GM12878 (cell line): ENCODE results near the gene MGAT5. TPM values are rescaled to one million over a fixed set of nuclear protein-coding genes. Genes with fewer than 3 reads are reported as not detected.

Experiments
- ATAC-seq: fragments of 200-7000 bp; cut with Tn5 transposase; 3 replicates; pipeline ENCODE4 v1.9.1; 2020; ENCODE audit warnings: mild to moderate bottlenecking, moderate library complexity
- BruUV-seq: library from RNA; stranded (reverse); fragments of 400-500 nt; replicated peaks from 2 replicates; lab custom pipeline; 2021; lab: Mats Ljungman, UMichigan
- CTCF ChIA-PET: fragments of 300-600 bp; sonication (Branson Sonifier 250); formaldehyde crosslinking; extraction: SDS; loops from one replicate; lab custom pipeline; 2021; ENCODE audit warnings: inconsistent platforms; lab: Yijun Ruan, JAX
- POLR2A ChIA-PET: fragments of 350-600 bp; formaldehyde crosslinking; extraction: SDS; loops from one replicate; lab custom pipeline; 2021; ENCODE audit warnings: inconsistent platforms; lab: Charles Lee
- RAD21 ChIA-PET: fragments of 300-600 bp; sonication (Branson Sonifier 250); formaldehyde crosslinking; loops from one replicate; lab custom pipeline; 2023; ENCODE audit warnings: antibody characterized with exemption; ENCODE audit not compliant: unreplicated experiment; lab: Charles Lee
- SMC1A ChIA-PET: fragments of 300-600 bp; sonication (Branson Sonifier 250); formaldehyde crosslinking; loops from one replicate; lab custom pipeline; 2023; ENCODE audit not compliant: unreplicated experiment, uncharacterized antibody; lab: Charles Lee
- DNase-seq: peaks from one replicate; pipeline ENCODE4 v3.0.0-alpha.2; 2011; ENCODE audit warnings: low read depth, low spot score
- FAIRE-seq: peaks from 3 replicates; lab custom pipeline; 2011; peaks lifted over from hg19 to GRCh38; lab: Jason Lieb, UNC
- H2AFZ ChIP-seq: 2 replicates; pipeline ENCODE4 v1.6.0; 2011; ENCODE audit warnings: low read depth, low read length, control low read depth; ENCODE audit not compliant: control insufficient read depth
- H3K27ac ChIP-seq: 2 replicates; pipeline ENCODE4 v1.5.1; 2011; ENCODE audit warnings: control low read depth; ENCODE audit not compliant: control insufficient read depth, insufficient read depth
- H3K27me3 ChIP-seq, 2 experiments: replicated peaks in 1 of 2; 2 replicates each; pipeline versions ENCODE4 v1.6.0 to v1.6.1; 2011; ENCODE audit warnings: low read length in 1 of 2; ENCODE audit not compliant: control insufficient read depth in 2 of 2, insufficient read depth in 2 of 2
- H3K36me3 ChIP-seq, 2 experiments: 2 replicates each; pipeline ENCODE4 v1.5.1; 2011; ENCODE audit warnings: low read length in 1 of 2; ENCODE audit not compliant: control insufficient read depth in 2 of 2, insufficient read depth in 2 of 2
- H3K4me1 ChIP-seq: 2 replicates; pipeline ENCODE4 v1.6.1; 2011; ENCODE audit warnings: mild to moderate bottlenecking, low read length, moderate library complexity, mixed read lengths; ENCODE audit not compliant: control insufficient read depth, insufficient read depth
- H3K4me2 ChIP-seq: 2 replicates; pipeline ENCODE4 v1.6.0; 2011; ENCODE audit warnings: control low read depth; ENCODE audit not compliant: control insufficient read depth, insufficient read depth
- H3K4me3 ChIP-seq: fragments of 200-600 bp; sonication (generic); 2 replicates; pipeline ENCODE4 v1.5.1; 2016
- H3K79me2 ChIP-seq: 2 replicates; pipeline ENCODE4 v1.6.0; 2011; ENCODE audit warnings: low read length; ENCODE audit not compliant: control insufficient read depth, insufficient read depth
- H3K9ac ChIP-seq: 2 replicates; pipeline ENCODE4 v1.8.0; 2011; ENCODE audit warnings: low read length, control low read depth, mixed read lengths; ENCODE audit not compliant: control insufficient read depth, insufficient read depth
- H3K9me3 ChIP-seq: replicated peaks from 3 replicates; pipeline ENCODE4 v1.5.1; 2011; ENCODE audit warnings: mild to moderate bottlenecking, low read length; ENCODE audit not compliant: control insufficient read depth, insufficient read depth
- H4K20me1 ChIP-seq: 2 replicates; pipeline ENCODE4 v1.6.0; 2011; ENCODE audit not compliant: control insufficient read depth, insufficient read depth
- BMI1 ChIP-seq: fragments of 450-650 bp; IDR thresholded peaks from 2 replicates; pipeline ENCODE4 v1.6.1; 2016; ENCODE audit warnings: mild to moderate bottlenecking, moderate library complexity, borderline replicate concordance
- CHD2 ChIP-seq: IDR thresholded peaks from 2 replicates; pipeline ENCODE4 v1.6.1; 2011; ENCODE audit warnings: low read depth, low read length, improper control_type of control experiment, borderline replicate concordance
- EP300 ChIP-seq, 2 experiments: fragments of 150-350 bp in 1 of 2; IDR thresholded peaks; 2 replicates each; pipeline ENCODE4 v1.6.1; 2011 to 2012; ENCODE audit warnings: low read depth in 2 of 2, low read length in 2 of 2, borderline replicate concordance in 1 of 2, improper control_type of control experiment in 1 of 2, inconsistent platforms in 1 of 2; ENCODE audit not compliant: control insufficient read depth in 1 of 2
- JUNB ChIP-seq: IDR thresholded peaks from 2 replicates; pipeline ENCODE4 v1.6.1; 2016; ENCODE audit warnings: antibody characterized with exemption, mild to moderate bottlenecking
- PAX8 ChIP-seq: fragments of 450-650 bp; IDR thresholded peaks from 2 replicates; pipeline ENCODE4 v1.6.1; 2017; ENCODE audit warnings: mild to moderate bottlenecking, moderate library complexity
- RFX5 ChIP-seq: IDR thresholded peaks from 2 replicates; pipeline ENCODE4 v1.6.1; 2011; ENCODE audit warnings: low read depth, low read length, improper control_type of control experiment
- ZBED1 ChIP-seq: IDR thresholded peaks from 2 replicates; pipeline ENCODE4 v1.6.1; 2016; ENCODE audit warnings: borderline replicate concordance
- ZNF274 ChIP-seq: IDR thresholded peaks from one replicate; pipeline ENCODE4 v1.8.0; 2011; ENCODE audit not compliant: insufficient read length, insufficient read depth
- WGBS: methylation state at CpG from one replicate; pipeline ENCODE4 v1.1.6; 2016; ENCODE audit warnings: low lambda C conversion rate; ENCODE audit not compliant: insufficient replicate concordance, insufficient coverage; ENCODE audit errors: missing lambda C conversion rate; 5-methylcytosine and 5-hydroxymethylcytosine counted together
- in situ Hi-C: fragments of 300-500 bp; cut with MboI; formaldehyde crosslinking; loops from 9 replicates; pipeline ENCODE4 v1.14.3; 2018; ENCODE audit warnings: mixed read lengths
- intact Hi-C: fragments of 100-400 bp; cut with micrococcal nuclease; formaldehyde crosslinking; loops from one replicate; pipeline ENCODE4 v1.14.2; 2022; ENCODE audit not compliant: unreplicated experiment
- polyA plus RNA-seq, 11 experiments: library from polyadenylated mRNA; depleted of rRNA in 4 of 11; unstranded in 6 of 11; stranded (reverse) in 5 of 11; fragments of >200 nt; fragmentation: Nextera tagmentation in 4 of 11; fragmentation: Illumina TruSeq in 1 of 11; extraction: Ambion mirVana in 4 of 11; extraction: Trizol in 1 of 11; gene quantifications; 1 replicate in 1 of 11; 2 replicates in 10 of 11; pipeline versions ENCODE4 v1.2.1 to v1.2.3, GENCODE V29; 2011 to 2016; ENCODE audit warnings: inconsistent platforms in 2 of 11, missing spikeins in 2 of 11, low read depth in 1 of 11
- total RNA-seq, 4 experiments: library from RNA; depleted of rRNA in 3 of 4; stranded (reverse); fragments of >200 nt in 3 of 4; fragmentation: Illumina TruSeq in 1 of 4; extraction: Trizol in 1 of 4; gene quantifications; 2 replicates each; pipeline versions ENCODE4 v1.2.1 to v1.2.3, GENCODE V29; 2013 to 2021
- TF ChIP-seq, protein P1 (sequence below): fragments of 450-650 bp; IDR thresholded peaks from 2 replicates; pipeline ENCODE4 v1.6.1; 2017; ENCODE audit warnings: mild to moderate bottlenecking
- TF ChIP-seq, protein P2 (sequence below): fragments of 450-650 bp; IDR thresholded peaks from 2 replicates; pipeline ENCODE4 v1.6.1; 2017; ENCODE audit warnings: low read depth, mild to moderate bottlenecking, moderate library complexity
- TF ChIP-seq, protein P3 (sequence below): IDR thresholded peaks from 2 replicates; pipeline ENCODE4 v1.6.1; 2012; ENCODE audit warnings: low read depth, low read length, improper control_type of control experiment
- TF ChIP-seq, protein P4 (sequence below): fragments of 450-650 bp; IDR thresholded peaks from 2 replicates; pipeline ENCODE4 v1.6.1; 2018; ENCODE audit warnings: borderline replicate concordance, mild to moderate bottlenecking; ENCODE audit not compliant: partially characterized antibody

The MGAT5 gene
- total and polyA plus RNA-seq, 10 of the 15 experiments (the other 5 are each of a cell fraction or from before 2014, with no cell fraction given) = 4.9 to 104 (median 36.2) TPM

DNA sequence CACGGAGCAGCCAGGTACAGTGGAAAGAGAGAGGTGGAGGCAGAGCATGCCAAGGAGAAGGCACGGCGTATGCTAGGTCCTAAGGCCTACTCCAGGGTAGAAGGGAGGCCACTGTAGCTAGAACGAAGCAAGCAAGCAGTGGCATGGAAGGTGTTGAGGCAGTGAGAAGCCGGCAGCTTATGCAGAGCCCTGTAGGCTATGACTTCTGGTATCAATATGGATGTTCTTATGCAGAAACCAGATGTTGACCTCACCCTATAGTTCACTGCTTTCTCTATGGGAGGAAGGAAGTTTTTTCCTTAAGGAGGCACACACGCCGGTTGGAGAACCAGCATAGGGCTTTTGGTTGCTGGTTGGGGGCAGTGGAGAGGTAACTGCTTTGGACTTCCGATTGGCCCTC lies 6.1 kb downstream of the MGAT5 start:
- WGBS = 97% methylated on average over 8 of the region's 8 CpGs
- Histone ChIP-seq H2AFZ (no peak overlapping the region), H3K9ac (no peak overlapping the region), H3K4me3 (peak overlapping the region; percentile 37; the same call in 1 of the 2 replicates), H3K36me3 (peaks cover 5 to 8% of the 10 kb centered on the region in 2 experiments; a peak in 3 of 4 replicates), H3K27me3 (no peaks in the 10 kb centered on the region), H3K79me2 (peaks cover 85% of the 10 kb centered on the region), H4K20me1 (no peaks in the 10 kb centered on the region), H3K4me1 (peaks cover 68% of the 10 kb centered on the region), H3K27ac (peak overlapping the region; percentile 74), H3K9me3 (no peaks in the 10 kb centered on the region), H3K4me2 (peak overlapping the region; percentile 70)
- CTCF ChIA-PET = interaction anchor here (0.6 to 5.1 kb wide), 5 partner anchors 10 to 152 kb away, joined by 3 to 25 read pairs (median 4); no protein-coding TSS in a partner anchor
- no peak for FAIRE-seq
- ATAC-seq = no peak
- SMC1A ChIA-PET = interaction anchor here (0.7 to 3.6 kb wide), 5 partner anchors 7 to 141 kb away, joined by 4 to 33 read pairs (median 8); no protein-coding TSS in a partner anchor
- in situ Hi-C loops (no loop called here), intact Hi-C loops (loop anchor here (2.0 kb wide), 1 partner anchor 15 kb away; no protein-coding TSS in a partner anchor)
- RAD21 ChIA-PET = interaction anchor here (0.7 to 3.6 kb wide), 5 partner anchors 11 to 152 kb away, joined by 3 to 20 read pairs (median 5); no protein-coding TSS in a partner anchor
- POLR2A ChIA-PET = interaction anchor here (2.8 kb wide), 1 partner anchor 9 kb away, joined by 6 read pairs; no protein-coding TSS in a partner anchor
- BruUV-seq = no TSS peak
- TF ChIP-seq, protein P1, sequence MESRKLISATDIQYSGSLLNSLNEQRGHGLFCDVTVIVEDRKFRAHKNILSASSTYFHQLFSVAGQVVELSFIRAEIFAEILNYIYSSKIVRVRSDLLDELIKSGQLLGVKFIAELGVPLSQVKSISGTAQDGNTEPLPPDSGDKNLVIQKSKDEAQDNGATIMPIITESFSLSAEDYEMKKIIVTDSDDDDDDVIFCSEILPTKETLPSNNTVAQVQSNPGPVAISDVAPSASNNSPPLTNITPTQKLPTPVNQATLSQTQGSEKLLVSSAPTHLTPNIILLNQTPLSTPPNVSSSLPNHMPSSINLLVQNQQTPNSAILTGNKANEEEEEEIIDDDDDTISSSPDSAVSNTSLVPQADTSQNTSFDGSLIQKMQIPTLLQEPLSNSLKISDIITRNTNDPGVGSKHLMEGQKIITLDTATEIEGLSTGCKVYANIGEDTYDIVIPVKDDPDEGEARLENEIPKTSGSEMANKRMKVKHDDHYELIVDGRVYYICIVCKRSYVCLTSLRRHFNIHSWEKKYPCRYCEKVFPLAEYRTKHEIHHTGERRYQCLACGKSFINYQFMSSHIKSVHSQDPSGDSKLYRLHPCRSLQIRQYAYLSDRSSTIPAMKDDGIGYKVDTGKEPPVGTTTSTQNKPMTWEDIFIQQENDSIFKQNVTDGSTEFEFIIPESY = no peak
- TF ChIP-seq BMI1 (no peak), ZNF274 (no peak), PAX8 (no peak), JUNB (no peak), CHD2 (no peak), EP300 (IDR thresholded peaks at IDR 0.05; ENCODE audit: borderline replicate concordance in 1 of 2, control insufficient read depth in 1 of 2, low read depth in 2 of 2, low read length in 2 of 2) (no peak), RFX5 (no peak), ZBED1 (no peak)
- TF ChIP-seq, protein P2, sequence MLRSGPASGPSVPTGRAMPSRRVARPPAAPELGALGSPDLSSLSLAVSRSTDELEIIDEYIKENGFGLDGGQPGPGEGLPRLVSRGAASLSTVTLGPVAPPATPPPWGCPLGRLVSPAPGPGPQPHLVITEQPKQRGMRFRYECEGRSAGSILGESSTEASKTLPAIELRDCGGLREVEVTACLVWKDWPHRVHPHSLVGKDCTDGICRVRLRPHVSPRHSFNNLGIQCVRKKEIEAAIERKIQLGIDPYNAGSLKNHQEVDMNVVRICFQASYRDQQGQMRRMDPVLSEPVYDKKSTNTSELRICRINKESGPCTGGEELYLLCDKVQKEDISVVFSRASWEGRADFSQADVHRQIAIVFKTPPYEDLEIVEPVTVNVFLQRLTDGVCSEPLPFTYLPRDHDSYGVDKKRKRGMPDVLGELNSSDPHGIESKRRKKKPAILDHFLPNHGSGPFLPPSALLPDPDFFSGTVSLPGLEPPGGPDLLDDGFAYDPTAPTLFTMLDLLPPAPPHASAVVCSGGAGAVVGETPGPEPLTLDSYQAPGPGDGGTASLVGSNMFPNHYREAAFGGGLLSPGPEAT = no peak
- TF ChIP-seq, protein P3, sequence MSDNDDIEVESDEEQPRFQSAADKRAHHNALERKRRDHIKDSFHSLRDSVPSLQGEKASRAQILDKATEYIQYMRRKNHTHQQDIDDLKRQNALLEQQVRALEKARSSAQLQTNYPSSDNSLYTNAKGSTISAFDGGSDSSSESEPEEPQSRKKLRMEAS = no peak
- TF ChIP-seq, protein P4, sequence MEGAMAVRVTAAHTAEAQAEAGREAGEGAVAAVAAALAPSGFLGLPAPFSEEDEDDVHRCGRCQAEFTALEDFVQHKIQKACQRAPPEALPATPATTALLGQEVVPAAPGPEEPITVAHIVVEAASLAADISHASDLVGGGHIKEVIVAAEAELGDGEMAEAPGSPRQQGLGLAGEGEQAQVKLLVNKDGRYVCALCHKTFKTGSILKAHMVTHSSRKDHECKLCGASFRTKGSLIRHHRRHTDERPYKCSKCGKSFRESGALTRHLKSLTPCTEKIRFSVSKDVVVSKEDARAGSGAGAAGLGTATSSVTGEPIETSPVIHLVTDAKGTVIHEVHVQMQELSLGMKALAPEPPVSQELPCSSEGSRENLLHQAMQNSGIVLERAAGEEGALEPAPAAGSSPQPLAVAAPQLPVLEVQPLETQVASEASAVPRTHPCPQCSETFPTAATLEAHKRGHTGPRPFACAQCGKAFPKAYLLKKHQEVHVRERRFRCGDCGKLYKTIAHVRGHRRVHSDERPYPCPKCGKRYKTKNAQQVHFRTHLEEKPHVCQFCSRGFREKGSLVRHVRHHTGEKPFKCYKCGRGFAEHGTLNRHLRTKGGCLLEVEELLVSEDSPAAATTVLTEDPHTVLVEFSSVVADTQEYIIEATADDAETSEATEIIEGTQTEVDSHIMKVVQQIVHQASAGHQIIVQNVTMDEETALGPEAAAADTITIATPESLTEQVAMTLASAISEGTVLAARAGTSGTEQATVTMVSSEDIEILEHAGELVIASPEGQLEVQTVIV = no peak
- DNase-seq = no peak
